ENCODE data around the gene NACC2.

DNA sequence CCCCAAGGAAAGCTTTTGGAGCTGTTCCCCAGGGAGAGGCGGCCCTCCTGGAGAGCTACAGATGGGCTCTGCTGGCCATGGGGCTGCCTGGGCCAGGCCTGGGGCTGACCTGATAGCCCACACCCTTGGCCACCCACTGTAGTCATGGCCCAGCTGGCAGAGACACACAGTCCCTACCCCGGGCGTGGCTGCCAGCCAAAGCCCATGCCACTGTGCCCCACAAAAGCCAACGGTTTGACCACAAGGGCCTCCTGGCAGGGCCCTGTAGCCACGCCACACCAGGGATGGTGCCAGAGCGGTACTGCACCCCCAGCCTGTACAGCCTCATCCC lies 15.2 kb downstream of the NACC2 start:
- no peak for TF ChIP-seq CTCF (conservative IDR thresholded peaks at IDR 0.05; ENCODE audit: low read depth in 2 of 2)
- no peak for TF ChIP-seq ZNF331 (CRISPR knock-in tag; IDR thresholded peaks at IDR 0.05; ENCODE audit: low read depth)
- TF ChIP-seq EZH2phosphoT487 (IDR thresholded peaks at IDR 0.05; ENCODE audit: unreplicated experiment): no peak
- no peak for TF ChIP-seq EZH2 (IDR thresholded peaks at IDR 0.05; ENCODE audit: low read depth, unreplicated experiment)
- no peak for TF ChIP-seq JUNB (IDR thresholded peaks at IDR 0.05; ENCODE audit: unreplicated experiment)
- no peak for TF ChIP-seq POLR2AphosphoS5 (IDR thresholded peaks at IDR 0.05; ENCODE audit: low read depth)
- TF ChIP-seq, protein P1, sequence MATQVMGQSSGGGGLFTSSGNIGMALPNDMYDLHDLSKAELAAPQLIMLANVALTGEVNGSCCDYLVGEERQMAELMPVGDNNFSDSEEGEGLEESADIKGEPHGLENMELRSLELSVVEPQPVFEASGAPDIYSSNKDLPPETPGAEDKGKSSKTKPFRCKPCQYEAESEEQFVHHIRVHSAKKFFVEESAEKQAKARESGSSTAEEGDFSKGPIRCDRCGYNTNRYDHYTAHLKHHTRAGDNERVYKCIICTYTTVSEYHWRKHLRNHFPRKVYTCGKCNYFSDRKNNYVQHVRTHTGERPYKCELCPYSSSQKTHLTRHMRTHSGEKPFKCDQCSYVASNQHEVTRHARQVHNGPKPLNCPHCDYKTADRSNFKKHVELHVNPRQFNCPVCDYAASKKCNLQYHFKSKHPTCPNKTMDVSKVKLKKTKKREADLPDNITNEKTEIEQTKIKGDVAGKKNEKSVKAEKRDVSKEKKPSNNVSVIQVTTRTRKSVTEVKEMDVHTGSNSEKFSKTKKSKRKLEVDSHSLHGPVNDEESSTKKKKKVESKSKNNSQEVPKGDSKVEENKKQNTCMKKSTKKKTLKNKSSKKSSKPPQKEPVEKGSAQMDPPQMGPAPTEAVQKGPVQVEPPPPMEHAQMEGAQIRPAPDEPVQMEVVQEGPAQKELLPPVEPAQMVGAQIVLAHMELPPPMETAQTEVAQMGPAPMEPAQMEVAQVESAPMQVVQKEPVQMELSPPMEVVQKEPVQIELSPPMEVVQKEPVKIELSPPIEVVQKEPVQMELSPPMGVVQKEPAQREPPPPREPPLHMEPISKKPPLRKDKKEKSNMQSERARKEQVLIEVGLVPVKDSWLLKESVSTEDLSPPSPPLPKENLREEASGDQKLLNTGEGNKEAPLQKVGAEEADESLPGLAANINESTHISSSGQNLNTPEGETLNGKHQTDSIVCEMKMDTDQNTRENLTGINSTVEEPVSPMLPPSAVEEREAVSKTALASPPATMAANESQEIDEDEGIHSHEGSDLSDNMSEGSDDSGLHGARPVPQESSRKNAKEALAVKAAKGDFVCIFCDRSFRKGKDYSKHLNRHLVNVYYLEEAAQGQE (IDR thresholded peaks at IDR 0.05; ENCODE audit: unreplicated experiment): no peak
- TF ChIP-seq CREB1 (CRISPR knock-in tag; IDR thresholded peaks at IDR 0.05; ENCODE audit: low read depth): no peak
- TF ChIP-seq, protein P2, sequence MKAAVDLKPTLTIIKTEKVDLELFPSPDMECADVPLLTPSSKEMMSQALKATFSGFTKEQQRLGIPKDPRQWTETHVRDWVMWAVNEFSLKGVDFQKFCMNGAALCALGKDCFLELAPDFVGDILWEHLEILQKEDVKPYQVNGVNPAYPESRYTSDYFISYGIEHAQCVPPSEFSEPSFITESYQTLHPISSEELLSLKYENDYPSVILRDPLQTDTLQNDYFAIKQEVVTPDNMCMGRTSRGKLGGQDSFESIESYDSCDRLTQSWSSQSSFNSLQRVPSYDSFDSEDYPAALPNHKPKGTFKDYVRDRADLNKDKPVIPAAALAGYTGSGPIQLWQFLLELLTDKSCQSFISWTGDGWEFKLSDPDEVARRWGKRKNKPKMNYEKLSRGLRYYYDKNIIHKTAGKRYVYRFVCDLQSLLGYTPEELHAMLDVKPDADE (IDR thresholded peaks at IDR 0.05): no peak
- no peak for TF ChIP-seq ZNF114 (CRISPR knock-in tag; IDR thresholded peaks at IDR 0.05)
- TF ChIP-seq STAT1 (IDR thresholded peaks at IDR 0.05; ENCODE audit: unreplicated experiment): no peak
- TF ChIP-seq NANOG (IDR thresholded peaks at IDR 0.05; ENCODE audit: borderline replicate concordance): no peak
- no peak for TF ChIP-seq ZNF462 (CRISPR knock-in tag; IDR thresholded peaks at IDR 0.05)
